H1 (cell line): ENCODE measurements around the gene CELF5. TPM values are rescaled to one million over a fixed set of nuclear protein-coding genes. Genes with fewer than 3 reads are reported as not detected.

Experiments used
- CTCF ChIA-PET: fragments of 300-600 bp; sonication (Branson Sonifier 250); formaldehyde crosslinking; loops from one replicate; lab custom pipeline; 2021; ENCODE audit not compliant: partially characterized antibody; lab: Charles Lee
- POLR2A ChIA-PET: fragments of 300-600 bp; sonication (Branson Sonifier 250); formaldehyde crosslinking; loops from one replicate; lab custom pipeline; 2021; ENCODE audit warnings: inconsistent platforms; ENCODE audit not compliant: partially characterized antibody; lab: Charles Lee
- DNase-seq, 2 experiments: peaks; one replicate each; pipeline versions ENCODE4 v3.0.0 to v3.0.0-alpha.2; 2010 to 2022; ENCODE audit warnings: low spot score in 2 of 2, low read depth in 1 of 2, mixed read lengths in 1 of 2
- FAIRE-seq: peaks from 2 replicates; lab custom pipeline; 2011; peaks lifted over from hg19 to GRCh38; lab: Jason Lieb, UNC
- H2AFZ ChIP-seq: 2 replicates; pipeline ENCODE4 v1.8.1; 2012; ENCODE audit warnings: low read length, inconsistent platforms
- H2AK5ac ChIP-seq: 2 replicates; pipeline ENCODE4 v1.6.1; 2013; ENCODE audit warnings: low read depth, low read length
- H2BK120ac ChIP-seq: replicated peaks from 2 replicates; pipeline ENCODE3; 2013; ENCODE audit warnings: low read depth, low read length, inconsistent platforms
- H2BK12ac ChIP-seq: 2 replicates; pipeline ENCODE4 v1.6.1; 2013; ENCODE audit warnings: low read depth, low read length
- H2BK15ac ChIP-seq: 2 replicates; pipeline ENCODE4 v1.6.1; 2013; ENCODE audit warnings: low read length
- H2BK20ac ChIP-seq: 2 replicates; pipeline ENCODE4 v1.6.1; 2013; ENCODE audit warnings: low read length
- H2BK5ac ChIP-seq: 2 replicates; pipeline ENCODE4 v1.6.1; 2013; ENCODE audit warnings: low read depth, low read length
- H3K14ac ChIP-seq: 2 replicates; pipeline ENCODE4 v1.6.1; 2013; ENCODE audit warnings: inconsistent platforms; ENCODE audit not compliant: insufficient read length
- H3K18ac ChIP-seq: 2 replicates; pipeline ENCODE4 v1.6.1; 2013; ENCODE audit warnings: low read length; ENCODE audit errors: extremely low read depth
- H3K23ac ChIP-seq: 2 replicates; pipeline ENCODE4 v1.6.1; 2013; ENCODE audit warnings: inconsistent platforms; ENCODE audit not compliant: insufficient read length
- H3K23me2 ChIP-seq: 2 replicates; pipeline ENCODE4 v1.6.1; 2013; ENCODE audit warnings: low read depth, low read length
- H3K27ac ChIP-seq: 2 replicates; pipeline ENCODE4 v1.6.1; 2011; ENCODE audit warnings: low read depth, low read length, inconsistent platforms
- H3K27me3 ChIP-seq, 4 experiments: replicated peaks in 1 of 4; 1 replicate in 1 of 4; 2 replicates in 3 of 4; pipeline versions ENCODE4 v1.6.1 to v1.8.1; 2011 to 2013; ENCODE audit warnings: low read length in 3 of 4, mild to moderate bottlenecking in 3 of 4, inconsistent platforms in 2 of 4, mixed read lengths in 2 of 4, moderate library complexity in 1 of 4; ENCODE audit not compliant: control insufficient read depth in 3 of 4, insufficient read depth in 3 of 4; ENCODE audit errors: extremely low read depth in 1 of 4
- H3K36me3 ChIP-seq, 4 experiments: 2 replicates each; pipeline versions ENCODE4 v1.6.1 to v1.8.1; 2011 to 2013; ENCODE audit warnings: mild to moderate bottlenecking in 4 of 4, low read length in 3 of 4, moderate library complexity in 2 of 4, control low read depth in 1 of 4, inconsistent platforms in 1 of 4; ENCODE audit not compliant: insufficient read depth in 4 of 4, control insufficient read depth in 2 of 4
- H3K4ac ChIP-seq: replicated peaks from 2 replicates; pipeline ENCODE3; 2013; ENCODE audit warnings: low read length, low read depth, mixed read lengths, inconsistent platforms; ENCODE audit not compliant: insufficient read length
- H3K4me1 ChIP-seq, 4 experiments: replicated peaks in 1 of 4; 1 replicate in 1 of 4; 2 replicates in 3 of 4; pipeline versions ENCODE4 v1.6.1 to v1.8.1; 2011 to 2013; ENCODE audit warnings: low read length in 3 of 4, inconsistent platforms in 2 of 4, mixed read lengths in 1 of 4; ENCODE audit not compliant: insufficient read depth in 4 of 4, control insufficient read depth in 3 of 4
- H3K4me2 ChIP-seq, 2 experiments: 2 replicates each; pipeline versions ENCODE4 v1.6.1 to v1.8.1; 2011 to 2013; ENCODE audit warnings: low read depth in 2 of 2, low read length in 2 of 2, control low read depth in 1 of 2, inconsistent platforms in 1 of 2, mild to moderate bottlenecking in 1 of 2; ENCODE audit not compliant: insufficient read depth in 1 of 2
- H3K4me3 ChIP-seq, 4 experiments: fragments of 200-600, 300-600 bp in 1 of 4; sonication (generic), shearing (Covaris generic), sonication (Bioruptor Twin) in 1 of 4; 2 replicates each; pipeline versions ENCODE4 v1.5.1 to v1.8.1; 2011 to 2016; ENCODE audit warnings: low read length in 4 of 4, low read depth in 3 of 4, control low read depth in 2 of 4, inconsistent platforms in 2 of 4, mild to moderate bottlenecking in 2 of 4, mixed read lengths in 1 of 4, moderate library complexity in 1 of 4; ENCODE audit not compliant: insufficient read depth in 2 of 4; ENCODE audit errors: extremely low read depth in 1 of 4
- H3K56ac ChIP-seq: replicated peaks from 2 replicates; pipeline ENCODE3; 2013; ENCODE audit warnings: low read depth, mild to moderate bottlenecking, mixed read lengths, low read length, inconsistent platforms; ENCODE audit not compliant: insufficient read length
- H3K79me1 ChIP-seq: 2 replicates; pipeline ENCODE4 v1.6.1; 2013; ENCODE audit warnings: low read depth, low read length, control low read depth
- H3K79me2 ChIP-seq, 2 experiments: 2 replicates each; pipeline versions ENCODE4 v1.6.1 to v1.8.1; 2012 to 2013; ENCODE audit warnings: low read length in 2 of 2, mild to moderate bottlenecking in 2 of 2, inconsistent platforms in 1 of 2; ENCODE audit not compliant: insufficient read depth in 2 of 2, control insufficient read depth in 1 of 2
- H3K9ac ChIP-seq, 4 experiments: replicated peaks in 1 of 4; 1 replicate in 1 of 4; 2 replicates in 3 of 4; pipeline versions ENCODE4 v1.6.1 to v1.8.1; 2011 to 2013; ENCODE audit warnings: low read depth in 3 of 4, low read length in 3 of 4, control low read depth in 2 of 4, mild to moderate bottlenecking in 2 of 4, moderate library complexity in 2 of 4, inconsistent platforms in 1 of 4; ENCODE audit errors: extremely low read depth in 1 of 4
- H3K9me3 ChIP-seq, 2 experiments: 2 replicates each; pipeline versions ENCODE4 v1.6.1 to v1.8.1; 2012 to 2013; ENCODE audit warnings: mild to moderate bottlenecking in 2 of 2, moderate library complexity in 2 of 2, control low read depth in 1 of 2, inconsistent platforms in 1 of 2, low read depth in 1 of 2, low read length in 1 of 2, mixed read lengths in 1 of 2; ENCODE audit not compliant: insufficient read depth in 2 of 2
- H4K20me1 ChIP-seq, 2 experiments: replicated peaks in 1 of 2; 2 replicates each; pipeline versions ENCODE3 to v1.8.1; 2011 to 2013; ENCODE audit warnings: inconsistent platforms in 2 of 2, low read length in 2 of 2, mild to moderate bottlenecking in 1 of 2; ENCODE audit not compliant: insufficient read depth in 2 of 2, control insufficient read depth in 1 of 2
- H4K5ac ChIP-seq: 2 replicates; pipeline ENCODE4 v1.6.1; 2013; ENCODE audit warnings: low read length, low read depth, mixed read lengths, inconsistent platforms; ENCODE audit not compliant: insufficient read length
- H4K8ac ChIP-seq: 2 replicates; pipeline ENCODE4 v1.8.0; 2013; ENCODE audit warnings: mild to moderate bottlenecking, moderate library complexity, low read length, inconsistent platforms; ENCODE audit not compliant: insufficient read depth; ENCODE audit errors: extremely low read depth
- H4K91ac ChIP-seq: replicated peaks from 2 replicates; pipeline ENCODE3; 2013; ENCODE audit warnings: low read length, mixed read lengths, inconsistent platforms; ENCODE audit not compliant: insufficient read length
- ASH2L ChIP-seq: fragments of 200-600, 300-600 bp; sonication (generic); IDR thresholded peaks from one replicate; pipeline ENCODE4 v1.7.1; 2017; ENCODE audit warnings: low read length
- CHD2 ChIP-seq: IDR thresholded peaks from 2 replicates; pipeline ENCODE4 v1.6.1; 2012; ENCODE audit warnings: low read length, improper control_type of control experiment
- EZH2 ChIP-seq: fragments of 200-600 bp; sonication (generic); IDR thresholded peaks from 2 replicates; pipeline ENCODE4 v1.7.1; 2012; ENCODE audit warnings: low read depth, mild to moderate bottlenecking, moderate library complexity, low read length, inconsistent platforms; ENCODE audit not compliant: severe bottlenecking
- KDM5A ChIP-seq: fragments of 200-600 bp; IDR thresholded peaks from 2 replicates; pipeline ENCODE4 v1.7.1; 2012; ENCODE audit warnings: mild to moderate bottlenecking, low read length, inconsistent platforms, mixed read lengths
- MAFK ChIP-seq: IDR thresholded peaks from 2 replicates; pipeline ENCODE4 v1.6.1; 2012; ENCODE audit warnings: low read depth, mild to moderate bottlenecking, improper control_type of control experiment, low read length
- POLR2A ChIP-seq, 2 experiments: IDR thresholded peaks; 1 replicate in 1 of 2; 2 replicates in 1 of 2; pipeline ENCODE4 v1.6.1; 2011; ENCODE audit warnings: low read depth in 2 of 2, low read length in 2 of 2, mild to moderate bottlenecking in 2 of 2; ENCODE audit errors: control extremely low read depth in 1 of 2
- RAD21 ChIP-seq, 2 experiments: IDR thresholded peaks in 1 of 2; conservative IDR thresholded peaks in 1 of 2; 2 replicates each; pipeline ENCODE4 v1.6.1; 2011; ENCODE audit warnings: low read depth in 2 of 2, low read length in 2 of 2, improper control_type of control experiment in 1 of 2, inconsistent platforms in 1 of 2, mild to moderate bottlenecking in 1 of 2, moderate library complexity in 1 of 2
- RBBP5 ChIP-seq: IDR thresholded peaks from 2 replicates; pipeline ENCODE4 v1.7.1; 2012; ENCODE audit warnings: low read depth, mild to moderate bottlenecking, inconsistent platforms, low read length, moderate library complexity, borderline replicate concordance
- RXRA ChIP-seq: IDR thresholded peaks from 2 replicates; pipeline ENCODE4 v1.6.1; 2011; ENCODE audit warnings: low read depth, mild to moderate bottlenecking, low read length, moderate library complexity; ENCODE audit not compliant: insufficient read depth
- SIN3A ChIP-seq, 2 experiments: IDR thresholded peaks in 1 of 2; conservative IDR thresholded peaks in 1 of 2; 2 replicates each; pipeline ENCODE4 v1.6.1; 2011 to 2012; ENCODE audit warnings: low read length in 2 of 2, improper control_type of control experiment in 1 of 2, low read depth in 1 of 2, mild to moderate bottlenecking in 1 of 2
- SIRT6 ChIP-seq: IDR thresholded peaks from one replicate; pipeline ENCODE4 v1.7.1; 2012; ENCODE audit warnings: low read length, inconsistent platforms
- SP1 ChIP-seq: IDR thresholded peaks from 2 replicates; pipeline ENCODE4 v1.6.1; 2011; ENCODE audit warnings: low read depth, low read length
- SP2 ChIP-seq: IDR thresholded peaks from 2 replicates; pipeline ENCODE4 v1.6.1; 2012; ENCODE audit warnings: mild to moderate bottlenecking, low read length, inconsistent platforms
- WGBS, 2 experiments: shearing (Covaris generic) in 1 of 2; methylation state at CpG; one replicate each; pipeline versions ENCODE4 v1.1.6 to v1.1.7; 2013 to 2015; ENCODE audit warnings: low lambda C conversion rate in 2 of 2, mixed read lengths in 2 of 2, inconsistent platforms in 1 of 2, low coverage in 1 of 2, missing lambda C conversion rate in 1 of 2; ENCODE audit not compliant: insufficient replicate concordance in 2 of 2, insufficient coverage in 1 of 2, insufficient read length in 1 of 2; ENCODE audit errors: extremely low coverage in 1 of 2, missing lambda C conversion rate in 1 of 2; 5-methylcytosine and 5-hydroxymethylcytosine counted together
- polyA plus RNA-seq, 7 experiments: library from polyadenylated mRNA; depleted of rRNA in 3 of 7; stranded (reverse) in 5 of 7; unstranded in 2 of 7; fragments of >200 nt in 5 of 7; fragments of 200-250 nt in 2 of 7; gene quantifications; 1 replicate in 5 of 7; 2 replicates in 1 of 7; 4 replicates in 1 of 7; pipeline versions ENCODE4 v1.2.1 to v1.2.3, GENCODE V29; 2011 to 2013; ENCODE audit warnings: missing spikeins in 2 of 7, mixed read lengths in 2 of 7
- total RNA-seq: library from RNA; stranded (reverse); fragmentation: NEBNext Ultra II Directional; extraction: Animal tissue kit (Norgen Biotek cat#: 25700); gene quantifications from 2 replicates; pipeline ENCODE4 v1.2.1, GENCODE V29; 2021

The CELF5 gene
- total and polyA plus RNA-seq, 2 of the 8 experiments (the other 6 are each of a cell fraction or from before 2014, with no cell fraction given), result 9.8 to 15.0 TPM

- Histone ChIP-seq H3K4ac (no peak overlapping the region), H4K91ac (no peak overlapping the region), H3K4me1 (peaks cover 0 to 5% (median 0%) of the 10 kb centered on the region in 4 experiments; a peak in 2 of 7 replicates), H3K23me2 (no peaks in the 10 kb centered on the region), H3K4me2 (peak overlapping the region in 1 of 2 experiments; percentile 22; a peak in 2 of 4 replicates), H3K23ac (no peak overlapping the region), H4K5ac (no peak overlapping the region), H3K9ac (no peak overlapping the region), H2BK20ac (no peak overlapping the region), H2BK12ac (no peak overlapping the region), H2BK15ac (no peak overlapping the region), H2AFZ (no peak overlapping the region), H3K56ac (no peak overlapping the region), H2BK120ac (no peak overlapping the region), H2BK5ac (no peak overlapping the region), H3K79me2 (no peaks in the 10 kb centered on the region), H3K9me3 (no peaks in the 10 kb centered on the region), H4K20me1 (peaks cover 1 to 12% of the 10 kb centered on the region in 2 experiments), H3K79me1 (no peaks in the 10 kb centered on the region), H3K36me3 (peaks cover 0 to 27% (median 9%) of the 10 kb centered on the region in 4 experiments; a peak in 5 of 8 replicates), H3K4me3 (no peak overlapping the region), H4K8ac (no peak overlapping the region; the same call in 1 of the 2 replicates), H3K18ac (no peak overlapping the region), H3K14ac (no peak overlapping the region), H3K27ac (no peak overlapping the region), H2AK5ac (no peak overlapping the region), H3K27me3 (no peaks in the 10 kb centered on the region)
- FAIRE-seq, result no peak
- DNase-seq, result peak; percentile 34 to 96
- ChIA-PET POLR2A (interaction anchor here (0.6 to 2.0 kb wide), 10 partner anchors 10 to 279 kb away, joined by 3 to 7 read pairs (median 4); partner anchors contain the start of genes CELF5 and NCLN), CTCF (interaction anchor here (0.6 to 4.0 kb wide), 13 partner anchors 10 to 423 kb away, joined by 3 to 19 read pairs (median 3); partner anchors contain the start of genes CELF5 and NCLN)
- 53% methylated on average over 18 of the region's 20 CpGs; no CpG with 5 or more reads in 1 of the 2 experiments for WGBS, 2 experiments
- TF ChIP-seq MAFK (no peak), ASH2L (no peak), CHD2 (no peak), KDM5A (no peak), SP2 (no peak), SIN3A (conservative IDR thresholded peaks at IDR 0.05 in 1 of 2, IDR thresholded peaks at IDR 0.05 in 1 of 2; ENCODE audit: low read depth in 1 of 2, low read length in 2 of 2) (no peak), SIRT6 (no peak), SP1 (no peak), RBBP5 (no peak), RAD21 (IDR thresholded peaks at IDR 0.05 in 1 of 2, conservative IDR thresholded peaks at IDR 0.05 in 1 of 2; ENCODE audit: low read depth in 2 of 2, low read length in 2 of 2) (peak; percentile 35 to 46; a peak in 3 of 4 replicates), EZH2 (no peak), RXRA (no peak), POLR2A (IDR thresholded peaks at IDR 0.05; ENCODE audit: control extremely low read depth in 1 of 2, low read depth in 2 of 2, low read length in 2 of 2) (no peak)
These were observed 14.0 kb upstream of the CELF5 start for GRCh38 chr19:3210347-3211017.
